Inflammatory macrophage treated with lipopolysaccharide for 4 hours (primary cell): ENCODE measurements around the gene ZNF555.
"Not testable (repeated sequence)": the region's sequence is repeated elsewhere in the genome, so short reads cannot be mapped to it uniquely, and the experiment has no call there.

Experiments used
- DNase-seq: peaks from one replicate; pipeline ENCODE4 v3.0.0-alpha.2; 2020

Gene ZNF555

GRCh38 chr19:2807379-2808128 lies 33.7 kb upstream of the ZNF555 start:
- DNase-seq: no peak

- DNase-seq: no peak
Measured at GRCh38 chr19:2808129-2808941, 32.9 kb upstream of the ZNF555 start.

- DNase-seq: no peak
Measured at GRCh38 chr19:2809387-2810140, 31.7 kb upstream of the ZNF555 start.

DNA sequence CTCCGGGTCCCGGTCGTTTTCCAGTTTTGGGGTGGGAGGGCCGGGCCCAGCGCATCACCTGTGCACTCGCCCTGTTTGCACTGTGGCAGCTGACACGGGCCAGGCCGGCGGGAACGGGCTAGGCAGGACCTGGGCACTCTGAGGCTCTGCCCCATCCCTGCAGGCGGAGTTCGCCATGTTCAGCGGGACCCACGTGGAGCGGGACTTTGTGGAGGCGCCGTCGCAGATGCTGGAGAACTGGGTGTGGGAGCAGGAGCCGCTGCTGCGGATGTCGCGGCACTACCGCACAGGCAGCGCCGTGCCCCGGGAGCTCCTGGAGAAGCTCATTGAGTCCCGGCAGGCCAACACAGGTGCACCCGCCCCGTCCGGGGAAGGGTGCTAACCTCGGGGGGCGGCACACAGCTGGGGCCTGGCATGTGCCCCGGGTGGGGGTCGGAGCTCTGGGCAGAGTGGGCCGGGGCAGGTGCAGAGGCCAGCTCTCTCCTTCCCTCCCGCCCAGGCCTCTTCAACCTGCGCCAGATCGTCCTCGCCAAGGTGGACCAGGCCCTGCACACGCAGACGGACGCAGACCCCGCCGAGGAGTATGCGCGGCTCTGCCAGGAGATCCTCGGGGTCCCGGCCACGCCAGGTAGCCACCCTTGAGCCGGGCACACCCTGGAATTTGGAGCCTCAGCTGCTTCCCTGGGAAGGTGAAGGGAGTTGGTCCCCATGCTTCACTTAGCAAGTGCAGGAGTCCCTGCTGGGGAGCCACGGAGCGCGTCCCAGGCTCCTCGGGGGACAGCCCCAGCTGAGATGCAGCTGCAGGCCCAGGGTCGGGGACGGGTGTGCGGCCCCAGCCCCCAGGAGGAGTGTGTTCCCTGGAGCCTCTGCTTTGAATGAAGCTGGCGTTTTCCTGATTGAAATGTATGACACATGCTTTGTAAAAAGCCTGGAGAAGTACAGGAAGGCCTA lies 30.9 kb upstream of the ZNF555 start:
- no peak for DNase-seq

- DNase-seq: no peak
Measured at GRCh38 chr19:2811221-2811722, 30.0 kb upstream of the ZNF555 start.

GRCh38 chr19:2811735-2812413 lies 29.4 kb upstream of the ZNF555 start:
- no peak for DNase-seq

- DNase-seq: no peak
Measured at GRCh38 chr19:2812414-2813234, 28.7 kb upstream of the ZNF555 start.

DNA sequence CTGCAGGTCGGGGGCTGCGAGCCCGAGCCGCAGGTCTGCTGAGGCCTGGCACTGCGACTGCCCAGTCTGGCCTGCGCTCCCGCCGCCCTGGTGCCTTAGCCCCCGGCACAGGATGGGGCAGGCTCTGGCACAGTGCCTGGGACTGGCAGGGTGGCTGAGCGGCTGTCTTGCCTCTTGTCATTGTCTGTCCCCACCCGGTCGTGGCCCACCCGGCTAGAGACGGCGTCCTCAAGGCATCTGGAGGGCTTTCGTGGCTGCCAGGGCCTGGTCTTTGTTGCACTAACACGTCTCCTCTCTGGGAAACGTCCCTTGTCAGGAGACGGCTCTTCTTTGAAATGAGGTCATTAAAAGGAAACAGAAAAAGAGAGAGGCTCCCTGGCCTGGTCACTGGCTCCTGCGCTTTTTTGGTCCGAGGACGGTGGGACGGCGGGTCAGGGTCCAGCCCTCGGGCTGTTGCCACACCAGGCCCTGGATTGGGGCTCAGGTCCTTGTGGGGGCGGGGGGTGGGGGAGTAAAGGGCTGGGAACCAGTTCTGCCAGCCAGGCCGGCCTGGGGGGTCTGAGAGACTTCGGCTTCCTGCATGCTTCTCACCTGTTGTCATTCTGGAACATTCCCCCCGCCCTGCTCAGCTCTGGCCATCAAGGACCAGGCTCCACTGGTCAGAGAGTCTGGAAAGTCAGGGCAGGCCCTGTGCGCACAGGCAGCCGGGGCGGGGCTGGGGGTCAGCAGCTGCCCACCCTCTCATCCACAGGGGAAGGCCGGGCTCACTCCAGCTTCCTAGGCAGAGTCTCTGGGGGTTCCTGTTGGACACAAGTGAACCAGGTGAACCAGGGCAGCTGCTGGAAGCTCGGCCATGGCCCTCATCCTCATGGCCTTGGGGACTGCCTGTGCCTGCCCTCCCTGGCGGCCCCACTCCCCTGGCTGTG lies 27.8 kb upstream of the ZNF555 start:
- DNase-seq: no peak

DNA sequence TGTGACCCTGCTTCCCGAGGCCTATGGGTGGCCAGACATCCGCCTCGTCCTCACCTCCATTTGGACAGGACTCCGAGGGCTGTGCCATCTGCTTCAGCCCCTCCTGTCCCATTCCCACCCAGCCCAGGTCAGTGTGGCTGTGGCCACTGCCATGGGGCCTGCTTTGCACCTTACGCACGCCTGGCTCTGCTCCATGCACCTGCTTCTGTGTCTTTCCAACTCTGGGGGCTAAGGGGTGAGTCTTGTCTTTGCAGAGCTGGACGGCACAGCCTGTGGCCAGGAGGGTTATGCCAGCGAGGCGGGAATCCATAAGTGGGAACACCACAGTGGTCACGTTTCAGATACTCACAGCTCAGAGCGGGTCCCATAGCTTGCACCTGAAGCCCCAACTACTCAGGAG lies 26.8 kb upstream of the ZNF555 start:
- DNase-seq: no peak

GRCh38 chr19:2815191-2815614 lies 26.1 kb upstream of the ZNF555 start:
- DNase-seq: no peak

GRCh38 chr19:2815923-2816322 lies 25.4 kb upstream of the ZNF555 start:
- DNase-seq: no peak

GRCh38 chr19:2816641-2817040 lies 24.6 kb upstream of the ZNF555 start:
- DNase-seq: no peak

DNA sequence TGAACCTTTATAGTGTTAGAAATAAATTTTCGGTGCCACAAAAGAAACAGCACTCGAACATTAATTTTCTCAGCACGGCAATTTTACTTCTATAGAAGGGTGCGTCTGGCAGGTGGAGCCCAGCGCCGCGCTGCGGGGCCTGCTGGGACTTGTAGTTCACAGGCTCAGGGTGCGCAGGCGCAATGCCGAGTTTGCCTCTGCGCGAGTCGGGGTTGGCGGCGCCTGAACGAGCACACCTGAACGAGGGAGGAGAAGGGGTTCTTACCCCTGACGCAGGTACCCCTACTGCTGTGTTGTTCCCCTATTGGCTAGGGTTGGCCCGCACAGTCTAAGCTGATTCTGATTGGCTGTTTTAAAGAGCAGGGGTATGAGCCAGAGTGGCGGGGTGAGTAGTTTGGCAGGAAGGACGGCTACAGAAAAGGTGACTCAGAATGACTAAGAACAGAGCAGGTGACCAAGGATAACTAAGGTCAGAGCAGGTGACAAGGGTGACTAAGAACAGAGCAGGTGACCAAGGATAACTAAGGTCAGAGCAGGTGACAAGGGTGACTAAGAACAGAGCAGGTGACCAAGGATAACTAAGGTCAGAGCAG lies 23.9 kb upstream of the ZNF555 start:
- DNase-seq: not testable (repeated sequence)

- DNase-seq: peak; percentile 96
Measured at GRCh38 chr19:2819540-2820111, 21.6 kb upstream of the ZNF555 start, which contains the start of gene ZNF554. ZNF554 (plus strand) TSS chr19:2819868; CDS start chr19:2820072, 204 bp downstream.

DNA sequence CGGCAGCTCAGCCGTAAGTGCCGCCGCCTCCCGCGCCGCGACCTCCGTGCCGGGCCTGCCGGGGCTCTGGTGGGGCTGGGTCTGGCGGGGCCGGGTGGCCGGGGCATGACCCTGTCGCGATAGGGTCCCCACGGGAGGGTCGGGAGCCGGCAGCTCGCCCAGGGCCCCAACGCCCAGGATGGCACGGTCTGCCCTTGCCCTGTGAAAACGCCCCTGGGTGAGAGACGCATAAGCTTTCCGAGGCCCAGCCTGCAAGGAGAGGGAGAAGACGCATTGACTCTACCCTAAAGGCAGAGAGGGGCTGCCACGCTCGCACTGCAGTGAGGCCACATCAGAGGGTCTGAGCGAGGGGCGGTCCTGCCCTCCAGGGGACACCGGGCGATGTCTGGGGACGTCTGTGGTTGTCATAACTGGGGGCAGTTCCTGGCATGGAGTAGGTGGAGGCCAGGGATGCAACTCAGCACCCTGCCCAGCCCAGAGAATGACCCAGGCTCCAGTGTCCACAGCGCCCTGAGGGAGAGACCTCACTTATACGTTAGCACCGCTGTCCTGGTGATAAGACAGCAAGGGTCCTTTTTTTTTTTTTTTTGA lies 21.1 kb upstream of the ZNF555 start:
- DNase-seq: no peak

- DNase-seq: no peak
Measured at GRCh38 chr19:2822846-2823245, 18.4 kb upstream of the ZNF555 start.

DNA sequence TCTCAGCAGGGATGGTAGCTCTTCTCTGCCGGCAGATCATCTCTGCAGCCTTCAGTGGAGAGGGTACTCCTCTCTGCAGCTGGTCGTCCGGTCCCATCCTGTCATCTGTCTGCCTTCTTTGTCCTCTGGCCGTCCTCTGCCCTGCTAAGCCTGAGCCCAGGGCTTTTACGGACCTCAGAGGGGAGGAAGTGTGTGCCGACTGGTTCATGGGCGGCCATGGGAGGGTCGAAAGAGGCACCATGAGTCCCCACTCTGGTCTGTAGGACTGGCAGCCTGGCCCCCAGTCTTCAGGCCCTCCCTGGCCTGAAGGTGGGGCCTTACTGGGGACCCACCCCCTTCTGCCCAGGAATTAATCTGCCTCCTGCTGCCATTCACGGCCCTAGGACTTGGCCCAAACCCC lies 17.6 kb upstream of the ZNF555 start:
- DNase-seq: no peak

- no peak for DNase-seq
Measured at GRCh38 chr19:2824129-2824528, 17.1 kb upstream of the ZNF555 start.
